GM19099 (cell line): ENCODE measurements around the gene ZNF791.

Source experiments
- POLR2A ChIP-seq: IDR thresholded peaks from 3 replicates; pipeline ENCODE4 v1.6.1; 2011; ENCODE audit warnings: low read depth; ENCODE audit not compliant: insufficient read length; ENCODE audit errors: extremely low read depth

Gene ZNF791

DNA sequence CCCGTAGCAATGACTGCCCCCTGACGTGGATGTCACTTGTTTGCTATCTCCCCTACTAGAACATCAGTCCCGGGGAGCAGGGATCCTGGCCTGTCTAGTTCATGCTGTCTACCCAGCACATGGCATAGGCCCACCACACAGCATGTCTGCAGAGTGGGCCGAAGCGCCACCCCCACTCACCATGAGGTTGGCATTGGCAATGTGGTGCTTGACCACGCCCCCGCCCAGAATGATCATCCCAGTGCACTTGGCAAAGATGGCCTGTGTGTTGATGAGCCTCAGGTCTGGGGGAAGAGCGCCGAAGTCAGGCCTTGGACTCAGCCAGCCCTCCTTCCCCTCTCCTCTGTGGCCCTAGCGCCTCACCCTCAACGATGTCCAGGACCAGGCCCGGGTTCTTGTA lies 66.2 kb downstream of the ZNF791 start:
- no peak for TF ChIP-seq POLR2A

- no peak for TF ChIP-seq POLR2A
These were observed 69.3 kb downstream of the ZNF791 start for GRCh38 chr19:12680034-12680433.

DNA sequence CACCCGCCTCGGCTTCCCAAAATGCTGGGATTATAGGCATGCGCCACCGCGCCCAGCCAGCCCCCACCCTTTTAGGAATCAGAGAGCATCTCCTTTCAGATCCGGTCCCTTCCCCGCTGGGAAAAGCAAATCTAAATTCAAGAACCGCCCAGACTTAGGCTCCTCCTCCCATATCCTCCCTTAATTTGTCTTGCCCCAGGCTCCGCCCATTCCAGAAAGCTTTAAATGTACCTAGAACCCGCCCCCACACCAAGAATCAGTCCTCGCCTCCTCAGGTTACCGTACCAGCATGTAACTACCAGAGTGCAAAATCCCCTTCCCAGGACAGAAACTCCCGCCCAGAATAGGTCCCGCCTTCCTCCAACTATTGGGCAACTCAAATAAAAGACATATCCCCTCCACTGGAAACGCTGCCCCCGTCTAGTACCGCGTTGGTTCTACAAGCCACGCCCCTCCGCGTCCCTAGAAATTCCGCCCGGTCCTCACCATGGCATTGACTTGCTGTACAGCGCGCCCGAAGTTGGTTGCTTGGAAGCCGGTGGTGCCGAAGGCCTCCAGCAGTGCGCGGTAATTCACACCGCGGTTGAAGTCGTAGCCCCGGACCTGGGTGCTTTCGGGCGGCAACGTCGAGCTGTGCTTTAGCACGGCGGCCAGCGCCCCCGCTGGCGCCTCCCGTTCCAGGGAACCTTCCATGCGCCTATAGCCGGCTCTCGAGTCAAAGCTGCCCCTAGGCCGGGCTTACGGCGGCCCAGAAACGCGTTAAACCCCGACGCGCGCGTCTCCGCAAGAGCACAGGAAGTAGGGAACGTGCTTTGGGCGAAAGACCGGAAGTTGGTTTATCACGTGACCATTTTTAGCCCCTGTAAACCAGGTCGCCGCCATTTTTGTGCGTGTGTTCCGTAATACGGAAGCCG lies 70.6 kb downstream of the ZNF791 start, which contains the start of gene DHPS:
Gene DHPS (minus strand): TSS at position 807 of the 914 bp plus-strand sequence. CDS start 114 bp downstream, at position 693.
- peak; percentile 79 for TF ChIP-seq POLR2A
